HG03159 (cell line): Measurements from ENCODE around the gene HSPB7.
"Not testable (repeated sequence)": the region's sequence is repeated elsewhere in the genome, so short reads cannot be mapped to it uniquely, and the experiment has no call there.

Experiments
- ATAC-seq: cut with Tn5 transposase; IDR thresholded peaks from one replicate; pipeline ENCODE4 v1.9.1; 2021; ENCODE audit warnings: mild to moderate bottlenecking, moderate library complexity; ENCODE audit not compliant: unreplicated experiment

The HSPB7 gene

DNA sequence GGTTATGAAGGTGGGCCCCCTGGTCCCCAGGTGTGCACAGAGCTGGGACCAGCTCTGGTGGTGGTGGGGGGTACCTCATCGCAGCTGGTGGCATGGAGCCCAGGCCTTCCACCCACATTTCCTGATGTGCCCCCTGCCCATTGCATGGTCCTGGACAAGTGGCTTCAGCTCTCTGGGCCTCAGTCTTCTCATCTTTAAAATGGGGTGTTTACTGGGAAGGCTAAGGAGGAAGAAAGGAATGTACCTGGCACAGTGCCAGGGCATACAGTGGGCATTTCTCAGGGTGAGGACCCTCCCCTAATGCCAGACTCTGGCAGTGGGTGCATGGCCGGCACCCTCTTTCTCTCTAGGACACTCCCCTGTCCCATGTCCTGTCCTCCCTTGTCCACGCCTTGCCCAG lies 33.2 kb upstream of the HSPB7 start:
- ATAC-seq = no peak

DNA sequence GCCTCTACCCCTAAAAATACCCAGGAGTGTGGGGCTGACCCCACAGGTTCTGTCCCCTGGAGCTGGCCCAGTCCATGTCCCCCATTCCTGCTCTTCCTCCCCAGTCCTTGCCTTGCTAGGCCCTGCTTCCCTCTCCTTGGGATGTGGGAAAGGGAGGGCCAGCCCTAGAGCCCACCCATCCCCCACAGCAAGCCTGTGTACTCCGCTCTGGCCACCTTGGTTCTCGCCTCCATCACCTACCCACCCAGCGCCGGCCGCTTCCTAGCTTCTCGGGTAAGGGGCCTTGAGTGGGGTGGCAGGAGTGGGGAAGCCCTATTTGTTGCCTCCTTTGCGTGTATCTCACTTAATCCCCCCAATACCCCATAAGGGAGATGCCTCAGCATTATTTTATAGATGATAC lies 32.5 kb upstream of the HSPB7 start:
- ATAC-seq = no peak

DNA sequence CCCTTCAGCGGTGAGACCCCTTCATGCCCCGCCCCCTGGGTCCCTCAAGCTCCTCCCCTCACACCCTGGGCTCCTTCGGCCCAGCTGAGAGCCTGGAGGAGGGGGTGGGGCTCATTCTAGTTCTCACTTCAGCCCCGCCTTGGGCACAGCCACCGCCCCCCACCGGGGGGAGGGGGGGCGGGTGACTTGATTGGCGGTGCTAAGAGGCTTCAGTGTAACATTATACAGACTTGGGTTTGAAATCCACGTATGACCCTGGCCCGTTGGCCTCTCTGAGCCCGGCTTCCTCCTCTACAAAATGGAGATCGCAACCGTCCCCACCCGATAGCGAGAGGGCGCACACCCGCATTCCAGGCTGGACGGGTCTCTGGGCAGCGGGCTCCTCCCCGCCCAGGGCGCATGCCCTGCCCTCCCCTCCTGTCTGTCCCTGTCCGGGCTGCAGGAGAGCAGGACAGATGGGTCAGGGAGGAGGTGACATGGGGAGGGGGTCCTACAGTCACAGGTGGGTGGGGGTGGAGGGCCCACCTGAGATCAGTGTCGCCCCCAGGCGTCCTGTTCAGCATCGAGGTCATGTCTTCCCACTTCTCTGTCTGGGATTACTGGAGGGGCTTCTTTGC lies 30.8 kb upstream of the HSPB7 start:
- no peak for ATAC-seq

DNA sequence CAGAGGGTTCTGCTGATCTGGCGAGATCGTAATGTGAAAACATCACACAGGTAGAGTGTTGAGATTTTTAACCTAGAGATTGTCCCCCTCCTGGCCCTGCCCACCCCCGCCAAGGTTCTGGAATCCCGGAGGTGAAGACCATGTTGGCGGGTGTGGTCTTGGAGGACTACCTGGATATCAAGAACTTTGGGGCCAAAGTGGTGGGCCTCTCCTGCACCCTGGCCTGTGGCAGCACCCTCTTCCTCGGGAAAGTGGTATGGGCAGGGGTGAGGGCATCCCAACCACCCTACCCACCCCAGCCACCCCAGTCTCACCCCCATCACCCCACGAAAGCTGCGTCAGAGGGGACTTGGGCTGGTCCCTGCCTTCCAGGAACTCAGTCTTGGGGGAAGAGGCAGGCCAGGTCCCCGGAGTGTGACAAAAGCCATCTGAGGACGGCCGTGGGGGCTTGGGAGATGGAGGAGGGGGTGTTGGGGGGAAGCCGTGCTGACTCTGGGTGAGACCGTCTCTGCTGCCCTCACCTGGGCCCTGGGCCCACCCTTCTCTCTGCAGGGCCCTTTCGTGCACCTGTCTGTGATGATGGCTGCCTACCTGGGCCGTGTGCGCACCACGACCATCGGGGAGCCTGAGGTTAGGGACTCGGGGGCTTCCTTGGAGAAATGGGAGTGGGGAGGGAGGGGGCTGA lies 30.1 kb upstream of the HSPB7 start:
- ATAC-seq = no peak

DNA sequence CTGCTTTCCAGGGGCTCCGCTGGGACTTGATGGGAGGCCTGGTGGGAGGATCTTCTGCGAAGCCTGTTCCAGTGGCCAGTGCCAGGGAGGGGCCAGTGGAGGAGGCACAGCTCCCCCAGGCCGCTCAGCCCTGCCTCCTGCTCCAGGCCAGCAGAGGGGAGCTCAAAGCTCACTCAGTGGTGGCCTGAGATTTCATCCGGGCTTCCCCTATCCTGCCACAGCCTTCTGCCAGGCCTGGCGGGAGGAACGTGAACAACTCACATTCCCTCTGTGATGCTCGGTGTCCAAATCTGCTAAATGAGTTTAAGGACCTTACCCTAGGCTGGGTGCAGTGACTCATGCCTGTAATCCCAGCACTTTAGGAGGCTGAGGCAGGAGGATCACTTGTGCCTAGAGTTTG lies 29.0 kb upstream of the HSPB7 start:
- no peak for ATAC-seq

DNA sequence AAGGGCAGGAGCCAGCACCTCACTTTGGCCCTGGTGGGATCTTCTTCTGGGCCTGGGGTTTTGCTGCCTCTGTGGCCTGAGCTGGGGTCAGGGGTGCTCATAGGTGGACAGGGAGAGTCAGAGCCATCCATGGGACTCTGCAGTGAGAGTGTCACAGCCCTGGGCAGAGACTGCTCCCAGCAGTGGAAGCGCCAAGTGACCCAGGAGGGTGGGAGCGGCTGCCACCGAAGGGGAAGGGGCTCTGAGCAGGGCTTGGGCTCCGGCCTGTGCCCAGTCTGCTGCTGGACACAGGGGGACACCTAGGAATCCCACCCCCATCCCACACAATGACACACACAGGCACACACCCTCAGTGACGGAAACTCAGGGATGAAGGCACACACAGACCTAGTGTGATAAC lies 26.1 kb upstream of the HSPB7 start:
- no peak for ATAC-seq

DNA sequence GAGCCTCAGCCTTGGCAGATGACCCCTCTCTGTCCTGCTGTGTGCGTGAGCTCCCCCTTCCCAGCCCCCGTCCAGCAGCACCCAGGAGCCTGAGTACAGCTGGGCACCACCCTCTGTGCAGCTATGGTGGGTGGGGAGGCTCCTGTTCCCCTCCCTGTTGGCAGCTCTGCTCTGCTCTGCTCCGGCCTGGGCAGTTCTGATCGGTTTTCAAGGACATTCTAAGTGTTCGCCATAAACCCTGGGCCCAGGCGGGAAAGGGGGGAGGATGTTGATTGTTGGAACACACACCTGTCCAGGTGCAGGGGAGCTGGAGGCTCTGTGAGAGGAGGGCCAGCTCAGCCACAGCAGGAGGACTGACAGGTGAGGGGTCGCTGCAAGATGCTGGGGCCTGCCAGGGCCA lies 25.7 kb upstream of the HSPB7 start, which contains the start of gene CLCNKB:
TSS of gene CLCNKB (plus strand) at position 262 of the 400 bp plus-strand sequence. CDS start 711 bp downstream, outside the sequence.
- ATAC-seq = no peak

DNA sequence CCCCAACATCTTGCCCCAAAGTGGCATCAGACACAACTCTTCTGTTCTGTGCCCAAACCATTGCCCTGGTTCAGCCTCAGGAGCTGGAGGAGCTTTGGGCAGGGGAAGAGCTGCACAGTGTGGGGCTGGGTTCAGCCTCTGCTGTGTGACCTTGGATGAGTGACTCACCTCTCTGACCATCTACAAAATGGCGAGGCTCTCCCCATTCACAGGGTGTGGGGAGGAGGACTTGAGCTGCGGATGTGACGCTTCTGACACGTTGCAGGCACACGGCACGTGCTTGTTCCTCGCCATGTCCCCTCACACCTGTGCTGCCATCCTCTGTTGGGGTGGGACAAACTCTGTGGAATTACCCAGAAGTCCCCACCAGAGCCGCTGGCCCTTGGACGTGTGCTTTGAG lies 24.8 kb upstream of the HSPB7 start:
- ATAC-seq = not testable (repeated sequence)

DNA sequence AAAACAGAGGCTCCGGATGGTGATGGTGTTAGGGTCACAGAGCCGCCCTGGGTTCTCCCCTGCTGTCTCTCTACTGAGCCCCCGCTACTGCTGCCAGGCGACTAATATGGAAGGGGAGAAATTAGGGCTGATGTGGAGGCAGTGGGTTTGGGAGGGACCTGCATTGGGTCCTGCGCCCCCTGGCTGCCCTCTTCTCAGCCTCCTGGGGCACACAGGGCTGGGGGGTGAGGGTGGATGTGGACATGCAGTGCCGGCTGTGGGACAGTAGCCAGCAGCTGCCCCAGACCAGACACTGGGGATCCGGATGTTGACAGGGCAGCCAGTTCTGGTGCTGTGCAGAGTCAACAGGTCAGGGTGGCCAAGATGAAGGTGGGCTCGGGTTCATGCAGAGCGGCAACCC lies 24.3 kb upstream of the HSPB7 start:
- ATAC-seq = no peak

DNA sequence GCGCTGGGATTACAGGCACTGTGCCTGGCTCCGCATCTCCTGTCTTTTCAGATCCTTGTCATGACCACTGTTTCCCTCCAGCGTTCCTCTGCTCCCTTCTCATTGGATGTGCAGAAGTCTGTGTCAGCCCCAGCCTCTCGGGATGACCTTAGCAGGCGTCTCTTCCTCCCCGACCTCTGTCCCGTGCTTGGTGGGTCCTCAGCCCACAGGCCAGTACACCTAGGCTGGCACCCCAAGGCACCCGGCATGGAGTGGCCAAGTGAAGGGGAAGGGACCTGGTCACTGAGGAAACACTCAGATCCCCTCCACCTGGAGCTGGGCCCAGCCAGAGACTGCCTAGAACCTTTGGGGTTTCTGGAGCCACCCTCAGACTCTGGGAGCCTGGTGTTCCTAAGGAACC lies 23.4 kb upstream of the HSPB7 start:
- ATAC-seq = no peak

DNA sequence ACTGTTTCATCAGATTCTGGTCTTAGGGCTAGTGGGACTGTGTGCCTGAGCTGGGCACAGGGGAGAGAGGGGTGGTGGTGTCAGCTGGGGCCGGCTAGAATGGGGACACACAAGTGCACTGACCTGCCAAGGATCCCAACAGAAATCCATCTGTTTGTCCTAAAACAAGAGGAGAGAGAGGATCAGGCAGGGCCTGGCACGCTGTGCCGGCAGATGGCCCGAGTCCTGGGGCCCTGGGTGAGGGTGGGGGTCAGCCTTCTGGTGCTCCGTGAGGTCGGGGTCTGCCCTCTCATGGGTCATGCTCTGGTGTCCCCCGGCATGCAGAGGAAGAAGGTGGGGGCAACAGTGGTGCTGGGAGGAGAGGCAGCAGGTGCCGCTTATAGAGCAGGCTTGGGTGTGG lies 22.0 kb upstream of the HSPB7 start:
- not testable (repeated sequence) for ATAC-seq

DNA sequence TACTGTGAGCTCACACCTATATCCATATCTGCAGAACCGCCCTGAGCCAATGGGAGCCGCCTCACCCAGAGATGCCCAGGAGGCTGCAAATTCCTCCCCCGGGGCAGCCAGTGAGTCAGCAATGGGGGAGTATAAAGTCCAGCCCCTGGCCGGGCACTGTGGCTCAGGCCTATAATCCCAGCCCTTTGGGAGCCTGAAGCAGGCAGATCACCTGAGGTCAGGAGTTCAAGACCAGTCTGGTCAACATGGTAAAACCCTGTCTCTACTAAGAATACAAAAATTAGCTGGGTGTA lies 20.7 kb upstream of the HSPB7 start:
- ATAC-seq = no peak

DNA sequence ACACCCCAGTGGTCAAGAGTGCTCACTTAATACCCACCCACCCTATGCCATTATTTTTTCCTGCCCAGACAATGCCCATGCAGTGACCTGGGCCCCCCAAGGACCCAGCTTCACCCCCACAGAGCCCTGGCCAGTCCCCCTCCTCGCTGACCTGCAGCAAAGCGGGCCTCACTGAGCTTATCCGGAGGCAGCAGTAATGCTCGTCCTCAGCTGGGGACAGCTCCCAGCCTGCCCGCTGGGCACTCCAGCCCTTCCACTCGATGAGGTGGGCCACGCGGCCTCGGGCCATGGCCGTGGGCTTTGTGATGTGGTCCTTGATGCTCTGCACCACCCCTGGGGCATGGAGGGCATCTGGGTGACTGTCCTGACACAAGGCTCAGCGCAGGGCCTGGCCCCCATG lies 18.6 kb upstream of the HSPB7 start:
- not testable (repeated sequence) for ATAC-seq

DNA sequence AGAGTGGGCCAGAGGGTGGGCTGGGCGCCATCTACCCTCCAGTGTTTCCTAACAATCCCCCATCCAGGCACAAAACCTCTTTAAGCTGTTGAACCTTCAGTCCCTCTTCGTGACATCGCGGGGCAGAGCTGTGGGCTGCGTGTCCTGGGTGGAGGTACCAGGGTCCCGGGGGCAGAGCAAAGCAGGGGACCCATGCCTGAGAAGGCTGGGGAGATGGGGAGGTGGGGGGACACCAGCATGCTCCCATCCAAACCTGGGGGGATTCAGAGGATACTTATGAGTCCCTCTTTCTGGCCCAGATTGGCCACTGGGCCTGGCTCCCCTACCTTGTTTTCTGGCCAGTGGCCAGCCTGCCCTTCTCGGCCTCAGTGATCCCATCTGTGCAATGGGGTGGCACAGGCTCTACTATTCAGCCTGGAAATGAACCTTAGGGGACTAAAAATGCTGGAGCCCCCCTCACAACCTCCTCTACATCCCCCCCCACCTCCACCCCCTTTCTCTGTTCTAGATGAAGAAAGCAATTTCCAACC lies 15.3 kb upstream of the HSPB7 start:
- not testable (repeated sequence) for ATAC-seq

DNA sequence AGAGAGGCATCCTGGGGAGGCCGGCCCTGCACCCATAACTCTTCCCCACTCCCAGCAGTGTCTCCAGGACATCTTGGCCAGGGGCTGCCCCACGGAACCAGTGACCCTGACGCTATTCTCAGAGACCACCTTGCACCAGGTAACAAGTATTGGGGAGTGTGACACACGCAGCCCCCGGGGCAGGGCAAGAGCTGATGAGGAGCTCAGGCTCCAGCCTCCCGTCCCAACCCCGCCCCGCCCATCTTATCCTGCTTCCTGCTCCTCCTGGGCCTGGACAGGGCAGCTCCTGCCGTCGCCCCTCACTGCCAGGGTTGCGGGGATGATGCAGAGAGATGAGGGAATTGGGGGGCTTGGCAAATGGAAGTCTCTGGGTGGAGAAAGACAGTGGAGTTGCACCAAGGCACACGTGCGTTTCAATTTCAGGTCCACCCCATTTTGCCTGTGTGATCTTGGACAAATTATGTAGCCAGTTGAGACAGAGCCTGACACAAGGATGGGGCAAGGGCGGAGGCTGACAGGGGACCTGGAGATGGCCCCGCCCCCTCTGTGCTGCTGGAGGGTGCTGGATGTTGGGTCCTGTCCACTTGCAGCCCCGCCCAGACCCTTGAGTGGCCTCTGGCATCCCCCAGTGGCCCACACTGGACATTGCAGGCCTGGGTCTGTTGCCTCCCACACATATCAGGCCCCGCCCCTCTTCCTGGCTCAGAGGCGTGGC lies 14.7 kb upstream of the HSPB7 start:
- ATAC-seq = peak; percentile 71

DNA sequence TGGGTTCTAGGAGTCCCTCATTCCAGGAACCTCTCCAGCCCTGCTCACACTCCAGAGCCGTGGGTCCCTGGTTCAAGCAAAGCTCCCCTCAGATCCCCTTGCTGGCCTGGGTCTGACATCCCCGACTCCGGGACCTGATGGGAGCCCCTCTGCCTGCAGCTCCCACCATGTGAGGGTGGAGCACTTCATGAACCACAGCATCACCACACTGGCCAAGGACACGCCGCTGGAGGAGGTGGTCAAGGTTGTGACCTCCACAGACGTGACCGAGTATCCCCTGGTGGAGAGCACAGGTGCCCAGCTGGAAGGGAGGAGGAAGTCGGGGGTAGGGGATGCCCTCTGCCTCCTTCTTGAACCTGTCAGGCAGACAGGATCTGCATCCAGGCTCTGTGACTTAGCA lies 13.7 kb upstream of the HSPB7 start:
- no peak for ATAC-seq

DNA sequence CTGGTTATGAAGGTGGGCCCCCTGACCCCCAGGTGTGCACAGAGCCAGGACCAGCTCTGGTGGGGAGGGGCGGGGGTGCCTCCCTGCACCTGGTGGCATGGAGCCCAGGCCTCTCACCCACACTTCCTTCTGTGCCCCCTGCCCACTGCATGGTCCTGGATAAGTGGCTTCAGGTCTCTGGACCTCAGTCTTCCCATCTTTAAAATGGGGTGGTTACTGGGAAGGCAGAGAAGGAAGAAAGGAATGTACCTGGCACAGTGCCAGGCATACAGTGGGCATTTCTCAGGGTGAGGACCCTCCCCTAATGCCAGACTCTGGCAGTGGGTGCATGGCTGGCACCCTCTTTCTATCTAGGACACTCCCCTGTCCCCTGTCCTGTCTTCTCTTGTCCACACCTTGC lies 11.4 kb upstream of the HSPB7 start:
- no peak for ATAC-seq

DNA sequence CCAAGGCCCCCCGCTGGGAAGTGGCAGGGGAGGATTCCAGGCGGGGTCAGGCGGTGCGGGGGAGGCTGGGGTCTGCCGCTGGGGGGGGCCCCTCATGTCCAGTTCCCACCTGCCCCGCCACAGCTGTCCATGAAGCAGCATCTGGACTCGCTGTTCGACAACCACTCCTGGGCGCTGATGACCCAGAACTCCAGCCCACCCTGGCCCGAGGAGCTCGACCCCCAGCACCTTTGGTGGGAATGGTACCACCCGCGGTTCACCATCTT lies 11.1 kb upstream of the HSPB7 start:
- ATAC-seq = not testable (repeated sequence)

DNA sequence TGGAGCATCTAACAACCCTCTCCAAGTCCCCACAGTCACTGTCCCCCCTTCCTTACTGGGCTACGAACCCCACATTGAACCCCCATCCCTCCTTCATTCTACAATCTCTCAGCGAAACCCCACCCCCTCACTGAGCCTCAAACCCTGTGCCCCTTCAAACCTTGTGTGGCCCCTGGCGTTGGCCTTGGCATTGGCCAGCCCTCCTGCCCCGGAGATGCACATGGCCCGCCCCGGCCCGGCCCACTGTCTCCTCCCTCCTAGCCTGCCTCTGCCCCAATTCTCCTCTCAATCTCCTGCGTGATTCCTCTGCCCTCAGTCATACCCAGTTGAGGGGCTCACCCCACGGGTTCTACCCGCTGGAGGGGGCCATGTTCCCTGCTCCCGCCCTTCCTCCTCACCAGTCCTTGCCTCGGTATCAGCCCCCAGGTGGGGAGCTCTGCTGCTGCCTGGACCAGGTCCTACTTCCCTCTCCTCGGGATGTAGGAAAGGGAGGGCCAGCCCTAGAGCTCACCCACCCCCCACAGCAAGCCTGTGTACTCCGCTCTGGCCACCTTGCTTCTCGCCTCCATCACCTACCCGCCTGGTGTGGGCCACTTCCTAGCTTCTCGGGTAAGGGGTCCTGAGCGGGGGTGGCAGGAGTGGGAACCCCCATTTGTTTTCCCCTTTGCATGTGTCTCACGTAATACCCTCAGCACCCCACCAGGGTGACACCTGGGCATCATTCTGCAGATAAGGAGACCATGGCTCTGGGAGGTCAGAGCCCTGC lies 10.6 kb upstream of the HSPB7 start:
- ATAC-seq = no peak

DNA sequence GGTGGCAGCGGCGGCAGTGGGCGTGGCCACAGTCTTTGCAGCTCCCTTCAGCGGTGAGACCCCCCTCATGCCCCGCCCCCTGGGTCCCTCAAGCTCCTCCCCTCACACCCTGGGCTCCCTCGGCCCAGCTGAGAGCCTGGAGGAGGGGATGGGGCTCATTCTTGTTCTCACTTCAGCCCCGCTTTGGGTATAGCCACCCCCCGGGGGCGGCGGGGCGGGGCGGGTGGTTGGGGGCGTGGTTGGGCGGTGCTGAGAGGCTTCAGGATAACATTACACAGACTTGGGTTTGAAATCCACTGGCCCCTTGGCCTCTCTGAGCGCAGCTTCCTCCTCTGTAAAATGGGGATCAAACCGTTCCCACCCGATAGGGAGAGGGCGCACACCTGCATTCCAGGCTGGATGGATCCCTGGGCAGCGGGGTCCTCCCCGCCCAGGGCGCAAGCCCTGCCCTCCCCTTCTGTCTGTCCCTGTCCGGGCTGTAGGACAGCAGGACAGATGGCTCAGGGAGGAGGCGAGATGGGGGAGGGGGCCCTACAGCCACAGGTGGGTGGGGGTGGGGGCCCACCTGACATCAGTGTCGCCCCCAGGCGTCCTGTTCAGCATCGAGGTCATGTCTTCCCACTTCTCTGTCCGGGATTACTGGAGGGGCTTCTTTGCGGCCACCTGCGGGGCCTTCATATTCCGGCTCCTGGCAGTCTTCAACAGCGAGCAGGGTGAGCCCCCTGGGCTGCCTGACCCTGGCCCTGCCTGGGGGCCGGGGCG lies 9.1 kb upstream of the HSPB7 start:
- ATAC-seq = no peak

DNA sequence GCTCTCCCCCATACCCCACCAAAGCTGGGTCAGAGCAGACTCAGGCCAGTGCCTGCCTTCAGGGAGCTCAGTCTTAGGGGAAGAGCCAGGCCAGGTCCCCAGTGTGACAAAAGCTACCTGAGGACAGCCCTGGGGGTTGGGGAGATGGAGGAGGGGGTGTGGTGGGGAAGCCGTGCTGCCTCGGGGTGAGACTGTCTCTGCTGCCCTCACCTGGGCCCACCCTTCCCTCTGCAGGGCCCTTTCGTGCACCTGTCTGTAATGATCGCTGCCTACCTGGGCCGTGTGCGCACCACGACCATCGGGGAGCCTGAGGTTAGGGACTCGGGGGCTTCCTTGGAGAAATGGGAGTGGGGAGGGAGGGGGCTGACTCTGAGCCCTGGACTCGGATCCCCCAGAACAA lies 8.5 kb upstream of the HSPB7 start:
- ATAC-seq = not testable (repeated sequence)
